Epithelial cell of proximal tubule (primary cell): ENCODE results near the gene ATP6V0E2. TPM values are rescaled to one million over a fixed set of nuclear protein-coding genes. Genes with fewer than 3 reads are reported as not detected.

Experiments used
- DNase-seq: peaks from one replicate; pipeline ENCODE4 v3.0.0-alpha.2; 2011; ENCODE audit warnings: low read depth
- H3K4me3 ChIP-seq: 2 replicates; pipeline ENCODE4 v1.5.1; 2011; ENCODE audit warnings: low read depth, mild to moderate bottlenecking, low read length
- total RNA-seq: library from RNA; depleted of rRNA; stranded (reverse); fragments of >200 nt; gene quantifications from 2 replicates; pipeline ENCODE4 v1.2.3, GENCODE V29; 2015
- TF ChIP-seq, protein P1 (sequence below): conservative IDR thresholded peaks from 2 replicates; pipeline ENCODE4 v1.5.1; 2012; ENCODE audit warnings: low read depth, mild to moderate bottlenecking, low read length

ATP6V0E2 gene
- total RNA-seq, 1 donor from 2014 or later, result 62.2 TPM

DNA sequence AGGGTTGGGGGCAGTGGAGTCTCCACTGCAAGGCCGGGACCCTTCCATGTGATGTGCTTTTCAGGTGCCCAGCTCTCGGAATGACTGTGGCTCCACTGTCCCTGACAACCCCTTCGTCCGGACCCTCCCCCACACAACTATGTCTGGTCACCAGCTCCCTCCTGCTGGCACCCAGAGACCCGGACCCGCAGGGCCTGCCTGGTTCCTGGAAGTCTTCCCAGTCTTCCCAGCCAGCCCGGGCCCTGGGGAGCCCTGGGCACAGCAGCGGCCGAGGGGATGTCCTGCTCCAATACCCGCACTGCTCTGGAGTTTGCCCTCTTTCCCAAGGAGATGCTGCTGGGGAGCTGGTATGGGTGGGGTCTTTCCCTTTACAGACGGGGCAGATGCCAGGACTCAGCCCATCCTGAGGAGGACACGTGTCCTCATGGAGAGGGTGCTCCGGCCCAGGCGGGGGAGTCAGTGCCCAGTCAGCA lies 5.5 kb downstream of the ATP6V0E2 start:
- no peak overlapping the region for H3K4me3 ChIP-seq
- DNase-seq, result no peak
- TF ChIP-seq, protein P1, sequence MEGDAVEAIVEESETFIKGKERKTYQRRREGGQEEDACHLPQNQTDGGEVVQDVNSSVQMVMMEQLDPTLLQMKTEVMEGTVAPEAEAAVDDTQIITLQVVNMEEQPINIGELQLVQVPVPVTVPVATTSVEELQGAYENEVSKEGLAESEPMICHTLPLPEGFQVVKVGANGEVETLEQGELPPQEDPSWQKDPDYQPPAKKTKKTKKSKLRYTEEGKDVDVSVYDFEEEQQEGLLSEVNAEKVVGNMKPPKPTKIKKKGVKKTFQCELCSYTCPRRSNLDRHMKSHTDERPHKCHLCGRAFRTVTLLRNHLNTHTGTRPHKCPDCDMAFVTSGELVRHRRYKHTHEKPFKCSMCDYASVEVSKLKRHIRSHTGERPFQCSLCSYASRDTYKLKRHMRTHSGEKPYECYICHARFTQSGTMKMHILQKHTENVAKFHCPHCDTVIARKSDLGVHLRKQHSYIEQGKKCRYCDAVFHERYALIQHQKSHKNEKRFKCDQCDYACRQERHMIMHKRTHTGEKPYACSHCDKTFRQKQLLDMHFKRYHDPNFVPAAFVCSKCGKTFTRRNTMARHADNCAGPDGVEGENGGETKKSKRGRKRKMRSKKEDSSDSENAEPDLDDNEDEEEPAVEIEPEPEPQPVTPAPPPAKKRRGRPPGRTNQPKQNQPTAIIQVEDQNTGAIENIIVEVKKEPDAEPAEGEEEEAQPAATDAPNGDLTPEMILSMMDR, result no peak

DNA sequence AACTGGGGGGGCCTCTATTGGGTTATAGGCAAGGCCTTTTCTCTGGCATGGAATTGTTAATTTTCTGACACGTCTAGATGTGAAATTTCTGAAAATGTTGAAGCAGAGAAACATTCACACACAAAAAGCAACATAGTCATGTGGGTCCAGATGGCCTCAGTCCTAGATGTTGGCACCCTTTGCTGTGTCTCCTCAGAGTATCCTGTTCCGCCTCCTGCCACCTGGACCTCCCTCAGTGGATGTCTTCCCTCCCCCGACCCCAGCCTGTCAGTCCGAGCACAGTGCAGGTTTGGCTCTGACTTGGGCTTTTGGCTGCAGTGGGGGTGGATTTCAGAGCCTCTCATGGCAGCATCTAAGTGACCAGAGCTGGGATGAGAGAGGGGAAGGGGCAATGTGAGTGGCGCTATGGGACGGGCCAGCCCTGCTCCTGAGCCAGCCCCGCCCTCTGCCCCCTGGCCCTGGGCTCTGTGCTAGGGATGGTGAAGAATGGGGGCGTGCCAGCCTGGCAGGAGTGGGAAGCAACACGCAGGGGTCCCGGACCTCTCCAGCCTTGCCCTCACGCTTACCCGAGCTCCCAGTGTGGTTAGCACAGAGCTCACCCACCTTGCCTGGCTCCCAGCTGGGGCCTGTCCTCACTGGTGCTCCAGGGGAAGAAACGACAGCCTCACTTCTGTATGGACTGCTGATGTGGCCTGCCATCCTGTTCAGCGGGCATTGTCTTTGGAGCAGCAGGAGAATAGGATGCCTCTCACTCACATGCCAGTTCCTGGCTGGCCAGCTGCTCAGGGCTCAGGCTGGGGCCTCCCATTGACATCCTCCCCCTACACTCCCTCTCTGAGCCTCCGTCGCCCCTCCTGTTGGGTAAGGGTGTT lies 6.2 kb downstream of the ATP6V0E2 start:
- TF ChIP-seq, protein P1, result no peak

DNA sequence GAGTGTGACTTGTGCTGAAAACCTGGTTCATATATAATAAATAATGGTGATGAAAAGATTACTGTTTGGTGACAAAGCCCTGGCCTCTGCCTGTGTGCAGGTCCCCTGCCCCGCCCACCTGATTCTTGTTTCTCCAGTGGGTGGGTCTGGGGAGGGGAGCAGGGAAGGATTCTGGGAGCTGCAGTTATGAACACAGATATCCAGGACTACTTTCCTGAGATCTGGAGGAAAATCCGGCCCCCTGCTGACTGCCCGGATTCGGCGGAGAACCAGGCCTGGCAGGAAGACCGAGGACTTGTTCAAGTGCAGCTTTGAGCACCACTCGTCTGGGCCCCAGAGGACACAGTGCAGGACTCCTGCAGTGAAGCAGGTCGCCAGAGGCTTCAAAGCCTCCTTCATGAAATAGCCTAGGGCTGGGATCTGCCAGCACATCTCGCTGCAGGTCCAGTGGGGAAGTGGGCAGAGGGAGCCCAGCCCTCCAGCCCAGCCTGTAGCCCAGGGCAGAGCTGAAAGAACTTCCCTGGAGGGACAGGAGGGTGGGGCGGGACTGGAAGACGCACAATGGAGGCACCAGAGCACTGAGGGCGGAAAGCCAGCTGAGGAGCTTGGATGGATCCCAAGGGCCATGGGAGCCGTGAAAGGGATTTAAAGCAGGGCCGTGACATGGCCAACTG lies 7.0 kb downstream of the ATP6V0E2 start:
- DNase-seq, result no peak
- TF ChIP-seq, protein P1, result no peak

More for the DNA sequence above, 6.2 kb downstream of the ATP6V0E2 start:
- DNase-seq, result no peak
- no peak overlapping the region for H3K4me3 ChIP-seq

DNA sequence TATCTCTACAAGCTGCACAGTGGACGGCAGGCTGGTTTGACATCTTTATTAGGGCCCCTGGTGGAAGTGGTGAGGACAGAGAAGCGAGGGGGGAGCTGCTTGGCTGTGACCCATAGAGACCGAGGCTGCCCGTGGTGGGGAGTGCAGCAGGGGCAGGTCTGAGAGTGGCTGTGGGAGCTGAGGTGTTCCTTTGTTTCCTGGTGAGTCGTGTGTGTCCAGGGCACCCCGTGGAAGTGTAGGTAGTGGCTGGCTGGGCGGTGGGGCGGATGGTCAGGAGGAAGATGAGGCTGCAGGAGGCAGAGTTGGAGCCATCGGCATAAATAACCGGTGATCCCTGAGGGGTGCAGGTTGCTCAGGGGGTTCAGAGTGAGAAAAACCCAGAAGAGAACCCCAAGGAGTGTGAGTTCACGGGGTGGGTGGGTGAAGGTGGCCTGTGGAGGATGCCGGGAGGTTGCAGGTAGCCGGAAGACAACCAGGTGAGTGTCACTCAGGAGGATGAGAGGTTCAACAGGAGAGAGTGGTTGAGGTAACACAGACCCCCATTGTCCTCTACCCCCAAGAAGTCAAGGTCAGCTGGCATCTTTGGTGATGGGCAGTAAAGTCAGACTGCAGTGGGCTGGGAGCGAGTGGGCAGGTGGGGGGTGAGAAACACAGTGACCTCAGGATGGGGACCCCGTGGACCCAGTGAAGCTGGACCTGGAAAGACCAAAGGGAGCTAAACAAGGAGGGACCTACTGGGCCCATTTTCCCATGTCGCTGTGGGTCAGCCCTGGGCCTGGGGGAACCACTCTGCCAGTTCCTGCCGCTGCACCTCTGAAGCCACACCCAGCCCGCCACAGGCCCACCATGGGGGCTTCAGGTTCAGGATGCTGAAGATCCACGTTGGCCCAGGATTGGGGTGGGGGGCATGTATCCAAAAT lies 7.8 kb downstream of the ATP6V0E2 start:
- DNase-seq, result no peak
- TF ChIP-seq, protein P1, result no peak
- H3K4me3 ChIP-seq, result no peak overlapping the region

More for the DNA sequence above, 7.0 kb downstream of the ATP6V0E2 start:
- H3K4me3 ChIP-seq, result no peak overlapping the region

DNA sequence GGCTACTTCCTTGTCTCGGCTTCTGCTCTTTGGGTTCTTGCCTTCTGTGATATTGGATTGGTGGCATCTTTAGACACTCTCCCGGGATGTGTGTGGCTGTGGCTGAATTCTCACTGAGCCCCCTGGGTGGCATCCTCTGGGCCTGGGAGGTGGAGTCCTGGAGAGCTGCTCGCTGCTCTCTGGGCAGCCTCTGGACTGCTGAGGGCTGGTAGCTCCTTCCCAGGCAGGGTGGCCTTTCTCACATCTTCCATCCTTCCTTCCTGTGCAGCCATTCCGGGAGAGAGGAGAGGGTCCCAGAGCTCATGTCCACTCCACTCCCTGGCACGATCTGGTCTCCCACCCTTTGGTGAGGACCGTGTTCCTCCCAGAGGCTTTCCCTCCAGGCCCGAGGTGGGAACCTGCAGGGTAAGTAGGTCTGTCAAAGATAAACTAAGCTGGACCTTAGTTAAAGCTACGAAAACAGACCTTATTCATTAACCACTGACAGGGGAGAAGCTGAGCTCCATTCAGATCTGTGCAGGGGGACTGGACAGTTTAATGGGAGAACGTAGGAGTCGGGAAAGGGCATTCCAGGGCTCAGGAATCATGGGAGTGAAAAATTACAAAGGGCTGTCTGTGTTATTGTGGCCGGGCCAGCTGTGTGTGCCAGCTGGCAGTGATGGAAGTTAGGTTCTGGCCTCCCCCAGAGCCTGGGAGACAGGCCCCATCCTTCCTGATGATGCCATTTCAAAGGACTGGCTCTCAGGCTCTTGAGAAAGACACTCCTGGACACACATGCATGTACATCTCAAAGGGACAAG lies 8.7 kb downstream of the ATP6V0E2 start:
- TF ChIP-seq, protein P1, result no peak
- no peak for DNase-seq
- H3K4me3 ChIP-seq, result no peak overlapping the region

DNA sequence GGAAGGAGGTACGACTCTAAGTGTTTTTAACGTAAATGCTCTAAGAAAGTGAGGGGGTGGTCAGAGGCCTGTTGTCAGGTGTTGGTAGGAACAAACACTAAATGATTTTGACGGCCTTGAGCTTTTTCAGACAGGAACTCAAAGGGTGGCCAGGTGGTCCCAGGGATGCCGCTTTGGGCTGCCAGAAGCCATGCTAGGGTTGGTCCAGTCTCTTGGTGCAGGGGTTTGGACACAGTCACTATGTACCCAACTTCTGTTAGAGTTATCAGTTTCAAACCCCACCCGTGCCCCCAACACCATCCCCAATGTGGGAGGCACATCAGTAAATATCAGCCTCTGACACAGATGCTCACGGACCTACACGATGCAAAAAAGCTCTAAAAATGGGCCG lies 9.3 kb downstream of the ATP6V0E2 start:
- TF ChIP-seq, protein P1, result no peak
- no peak overlapping the region for H3K4me3 ChIP-seq
- no peak for DNase-seq
